HepG2 (cell line): ENCODE measurements around the gene TOX2. TPM values are rescaled to one million over a fixed set of nuclear protein-coding genes. Genes with fewer than 3 reads are reported as not detected.
A peak's percentile ranks its signal among the peaks of the same experiment; 100 is the strongest.

Source experiments
- ATAC-seq: fragments of 200-7000 bp; cut with Tn5 transposase; 3 replicates; pipeline ENCODE4 v1.9.1; 2020; ENCODE audit warnings: mild to moderate bottlenecking, moderate library complexity
- BruUV-seq: library from RNA; stranded (reverse); fragments of 400-500 nt; replicated peaks from 2 replicates; lab custom pipeline; 2021; lab: Mats Ljungman, UMichigan
- CTCF ChIA-PET: fragments of 300-600 bp; formaldehyde crosslinking; extraction: SDS; loops from one replicate; lab custom pipeline; 2021; ENCODE audit warnings: low total read pairs, inconsistent platforms, low intra/inter-chr PET ratio; lab: Yijun Ruan, JAX
- POLR2A ChIA-PET: fragments of 350-600 bp; sonication (Branson Sonifier 250); formaldehyde crosslinking; loops from one replicate; lab custom pipeline; 2020; ENCODE audit warnings: antibody characterized with exemption, inconsistent platforms; lab: Yijun Ruan, JAX
- DNase-seq: peaks from one replicate; pipeline ENCODE4 v3.0.0-alpha.2; 2015; ENCODE audit warnings: low spot score
- FAIRE-seq: peaks from 3 replicates; lab custom pipeline; 2011; peaks lifted over from hg19 to GRCh38; lab: Jason Lieb, UNC
- H2AFZ ChIP-seq: one replicate; pipeline ENCODE4 v1.6.1; 2011; ENCODE audit warnings: low read length, inconsistent platforms
- H3K27ac ChIP-seq: fragments of 300-600 bp; 3 replicates; pipeline ENCODE4 v1.8.0; 2011; ENCODE audit warnings: mixed run types, mild to moderate bottlenecking, mixed read lengths, low read length, inconsistent platforms; ENCODE audit not compliant: insufficient read depth; ENCODE audit errors: extremely low read length
- H3K27me3 ChIP-seq, 2 experiments: fragments of 200-600 bp in 1 of 2; 2 replicates in 1 of 2; 3 replicates in 1 of 2; pipeline versions ENCODE4 v1.6.0 to v1.8.0; 2011; ENCODE audit warnings: low read length in 2 of 2, mild to moderate bottlenecking in 2 of 2, moderate library complexity in 2 of 2, inconsistent platforms in 1 of 2; ENCODE audit not compliant: insufficient read depth in 2 of 2, control insufficient read depth in 1 of 2
- H3K36me3 ChIP-seq, 2 experiments: fragments of 200-600 bp in 1 of 2; replicated peaks in 1 of 2; 2 replicates in 1 of 2; 3 replicates in 1 of 2; pipeline versions ENCODE4 v1.5.1 to v1.8.0; 2011; ENCODE audit warnings: low read length in 2 of 2, inconsistent platforms in 1 of 2; ENCODE audit not compliant: insufficient read depth in 2 of 2, control insufficient read depth in 1 of 2
- H3K4me1 ChIP-seq: 2 replicates; pipeline ENCODE4 v1.5.1; 2012; ENCODE audit warnings: low read length, inconsistent platforms; ENCODE audit not compliant: insufficient read depth
- H3K4me2 ChIP-seq: 2 replicates; pipeline ENCODE4 v1.6.0; 2011; ENCODE audit warnings: low read depth, low read length, inconsistent platforms
- H3K4me3 ChIP-seq, 3 experiments: fragments of 200-600 bp in 1 of 3; sonication (generic), shearing (Covaris generic) in 1 of 3; replicated peaks in 1 of 3; 2 replicates each; pipeline ENCODE4 v1.5.1; 2011 to 2016; ENCODE audit warnings: low read length in 3 of 3, inconsistent platforms in 2 of 3, low read depth in 2 of 3, mild to moderate bottlenecking in 2 of 3, control low read depth in 1 of 3, mixed read lengths in 1 of 3; ENCODE audit not compliant: insufficient read depth in 1 of 3
- H3K79me2 ChIP-seq: one replicate; pipeline ENCODE4 v1.6.1; 2011; ENCODE audit warnings: low read length, inconsistent platforms; ENCODE audit not compliant: insufficient read depth
- H3K9ac ChIP-seq: 2 replicates; pipeline ENCODE4 v1.6.0; 2011; ENCODE audit warnings: mild to moderate bottlenecking, low read depth, low read length, inconsistent platforms; ENCODE audit not compliant: insufficient read depth
- H3K9me3 ChIP-seq: 2 replicates; pipeline ENCODE4 v1.5.1; 2012; ENCODE audit warnings: mild to moderate bottlenecking, low read length
- H4K20me1 ChIP-seq: 2 replicates; pipeline ENCODE4 v1.6.0; 2011; ENCODE audit warnings: inconsistent platforms, mild to moderate bottlenecking, low read length, moderate library complexity; ENCODE audit not compliant: insufficient read depth
- GTF2F1 ChIP-seq: fragments of 150-350 bp; IDR thresholded peaks from 2 replicates; pipeline ENCODE4 v1.6.1; 2014; ENCODE audit warnings: low read length
- ZFAT ChIP-seq: sonication (generic); formaldehyde crosslinking; conservative IDR thresholded peaks from 2 replicates; pipeline ENCODE4 v1.8.1; 2023; ENCODE audit warnings: missing genetic modification reagents, inconsistent platforms
- ZNF83 ChIP-seq: sonication (generic); formaldehyde crosslinking; IDR thresholded peaks from 2 replicates; pipeline ENCODE4 v1.4.0; 2020; ENCODE audit warnings: missing genetic modification reagents, mild to moderate bottlenecking, borderline replicate concordance
- WGBS: methylation state at CpG from one replicate; pipeline ENCODE4 v1.1.6; 2017; ENCODE audit warnings: low lambda C conversion rate; 5-methylcytosine and 5-hydroxymethylcytosine counted together
- in situ Hi-C: cut with HindIII; loops from 2 replicates; pipeline ENCODE4 v1.10.0; 2017; ENCODE audit warnings: low pct_unique_long_range_greater_than_20kb; ENCODE audit not compliant: extremely low pct_ligation_motif_present
- intact Hi-C: fragments of 100-400 bp; cut with micrococcal nuclease; formaldehyde crosslinking; loops from one replicate; pipeline ENCODE4 v1.10.0; 2022; ENCODE audit not compliant: unreplicated experiment
- polyA plus RNA-seq, 8 experiments: library from polyadenylated mRNA; depleted of rRNA in 3 of 8; stranded (reverse) in 7 of 8; unstranded in 1 of 8; fragments of >200 nt; fragmentation: Illumina TruSeq in 4 of 8; extraction: Trizol in 4 of 8; gene quantifications; 2 replicates each; pipeline versions ENCODE4 v1.2.1 to v1.2.3, GENCODE V29; 2011 to 2016; ENCODE audit warnings: low read depth in 4 of 8, missing spikeins in 1 of 8, mixed read lengths in 1 of 8; ENCODE audit not compliant: insufficient read depth in 1 of 8
- total RNA-seq, 5 experiments: library from RNA; depleted of rRNA; stranded (reverse); fragments of >200 nt; fragmentation: Illumina TruSeq; extraction: Trizol; gene quantifications; 2 replicates each; pipeline ENCODE4 v1.2.3, GENCODE V29; 2016; ENCODE audit warnings: low read depth in 1 of 5
- TF ChIP-seq, protein P1 (sequence below), 2 experiments: sonication (generic) in 1 of 2; formaldehyde crosslinking in 1 of 2; IDR thresholded peaks; 2 replicates each; pipeline versions ENCODE4 v1.6.1 to v1.9.0; 2014 to 2022; ENCODE audit warnings: antibody characterized with exemption in 1 of 2, borderline replicate concordance in 1 of 2, inconsistent platforms in 1 of 2, low read depth in 1 of 2, missing genetic modification reagents in 1 of 2

The TOX2 gene
- total and polyA plus RNA-seq, 2 of the 13 experiments (the other 11 are each of a cell fraction or from before 2014, with no cell fraction given), result not detected

GRCh38 chr20:43916073-43916880, 1.6 kb downstream of the TOX2 start:
- DNase-seq, result no peak
- Histone ChIP-seq H3K9ac (no peak overlapping the region), H3K4me1 (no peaks in the 10 kb centered on the region), H3K4me2 (no peak overlapping the region), H3K79me2 (no peaks in the 10 kb centered on the region), H3K27ac (no peak overlapping the region), H3K9me3 (peaks cover 24% of the 10 kb centered on the region), H3K4me3 (no peak overlapping the region), H2AFZ (no peak overlapping the region), H3K27me3 (peaks cover 4 to 30% of the 10 kb centered on the region in 2 experiments; a peak in 4 of 5 replicates), H4K20me1 (no peaks in the 10 kb centered on the region), H3K36me3 (no peaks in the 10 kb centered on the region)
- intact Hi-C loops, result no loop called here
- no peak for FAIRE-seq
- CTCF ChIA-PET, result no interaction called here
- in situ Hi-C loops, result no loop called here
- ATAC-seq, result peak; percentile 28
- 64% methylated on average over 34 of the region's 50 CpGs for WGBS
- BruUV-seq, result no TSS peak
- POLR2A ChIA-PET, result no interaction called here
- TF ChIP-seq ZFAT (CRISPR knock-in tag), result no peak
- TF ChIP-seq, protein P1, sequence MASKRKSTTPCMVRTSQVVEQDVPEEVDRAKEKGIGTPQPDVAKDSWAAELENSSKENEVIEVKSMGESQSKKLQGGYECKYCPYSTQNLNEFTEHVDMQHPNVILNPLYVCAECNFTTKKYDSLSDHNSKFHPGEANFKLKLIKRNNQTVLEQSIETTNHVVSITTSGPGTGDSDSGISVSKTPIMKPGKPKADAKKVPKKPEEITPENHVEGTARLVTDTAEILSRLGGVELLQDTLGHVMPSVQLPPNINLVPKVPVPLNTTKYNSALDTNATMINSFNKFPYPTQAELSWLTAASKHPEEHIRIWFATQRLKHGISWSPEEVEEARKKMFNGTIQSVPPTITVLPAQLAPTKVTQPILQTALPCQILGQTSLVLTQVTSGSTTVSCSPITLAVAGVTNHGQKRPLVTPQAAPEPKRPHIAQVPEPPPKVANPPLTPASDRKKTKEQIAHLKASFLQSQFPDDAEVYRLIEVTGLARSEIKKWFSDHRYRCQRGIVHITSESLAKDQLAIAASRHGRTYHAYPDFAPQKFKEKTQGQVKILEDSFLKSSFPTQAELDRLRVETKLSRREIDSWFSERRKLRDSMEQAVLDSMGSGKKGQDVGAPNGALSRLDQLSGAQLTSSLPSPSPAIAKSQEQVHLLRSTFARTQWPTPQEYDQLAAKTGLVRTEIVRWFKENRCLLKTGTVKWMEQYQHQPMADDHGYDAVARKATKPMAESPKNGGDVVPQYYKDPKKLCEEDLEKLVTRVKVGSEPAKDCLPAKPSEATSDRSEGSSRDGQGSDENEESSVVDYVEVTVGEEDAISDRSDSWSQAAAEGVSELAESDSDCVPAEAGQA (IDR thresholded peaks at IDR 0.05; ENCODE audit: low read depth), result no peak
- TF ChIP-seq, protein P1 (CRISPR knock-in tag; IDR thresholded peaks at IDR 0.05; ENCODE audit: borderline replicate concordance), result no peak
- TF ChIP-seq ZNF83 (CRISPR knock-in tag), result no peak
- TF ChIP-seq GTF2F1, result no peak
